SHP77 treated with DMSO at 0.1 percent for 48 hours (cell line): Measurements from ENCODE around the gene SLC15A4.
"Not testable (repeated sequence)": the region's sequence is repeated elsewhere in the genome, so short reads cannot be mapped to it uniquely, and the experiment has no call there.

ENCODE experiments used
- DNase-seq: peaks from one replicate; lab custom pipeline; 2025; lab: John Stamatoyannopoulos, UW

SLC15A4 gene

DNA sequence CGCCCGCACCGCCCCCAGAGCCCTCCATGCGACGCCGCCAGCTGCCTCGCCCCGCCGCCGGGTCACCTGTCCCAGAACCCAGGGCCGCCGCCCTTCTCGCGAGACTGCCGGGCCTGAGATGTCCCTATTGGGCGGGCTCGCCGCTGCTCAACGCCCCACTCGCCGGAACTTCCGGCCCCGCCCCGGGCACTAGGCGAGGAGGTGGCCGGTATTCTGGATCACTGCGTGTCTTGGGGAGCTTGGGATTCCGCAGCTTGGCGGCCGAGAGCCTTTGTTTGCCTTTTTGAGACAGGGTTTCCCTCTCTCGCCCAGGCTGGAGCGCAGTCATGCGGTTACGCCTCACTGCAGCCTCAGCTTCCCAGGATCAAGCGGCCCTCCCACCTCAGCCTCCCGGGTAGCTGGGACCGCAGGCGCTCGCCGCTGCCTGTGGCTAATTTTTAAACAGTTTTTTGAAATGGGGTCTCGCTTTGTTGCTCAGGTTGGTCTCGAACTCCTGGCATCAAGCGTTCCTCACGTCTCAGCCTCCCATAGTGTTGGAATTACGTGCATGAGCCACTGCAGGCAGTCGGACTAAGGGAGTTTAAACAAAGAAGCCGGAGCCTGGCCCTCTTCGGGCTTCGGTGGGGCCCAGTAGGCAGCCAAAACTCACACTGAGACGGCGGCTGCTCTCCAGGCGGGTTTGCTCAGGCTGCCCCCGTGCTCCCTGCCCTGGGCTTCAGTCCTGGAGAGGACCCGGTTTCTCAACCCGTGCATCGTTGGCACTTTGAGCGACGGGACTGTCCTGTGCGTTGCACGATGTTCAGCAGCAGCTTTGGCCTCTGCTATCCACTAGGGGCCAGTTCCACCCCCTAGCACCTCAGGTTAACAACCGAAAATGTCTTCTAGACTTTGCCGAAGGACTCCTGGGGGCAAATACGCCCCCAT lies at the start of gene SLC15A4:
TSS of gene SLC15A4 (minus strand) at position 43 of the 924 bp plus-strand sequence. CDS start at position 28, 15 bp downstream.
- DNase-seq: peak; percentile 93

GRCh38 chr12:128872303-128872702 lies 48.5 kb upstream of the SLC15A4 start:
- DNase-seq: no peak

DNA sequence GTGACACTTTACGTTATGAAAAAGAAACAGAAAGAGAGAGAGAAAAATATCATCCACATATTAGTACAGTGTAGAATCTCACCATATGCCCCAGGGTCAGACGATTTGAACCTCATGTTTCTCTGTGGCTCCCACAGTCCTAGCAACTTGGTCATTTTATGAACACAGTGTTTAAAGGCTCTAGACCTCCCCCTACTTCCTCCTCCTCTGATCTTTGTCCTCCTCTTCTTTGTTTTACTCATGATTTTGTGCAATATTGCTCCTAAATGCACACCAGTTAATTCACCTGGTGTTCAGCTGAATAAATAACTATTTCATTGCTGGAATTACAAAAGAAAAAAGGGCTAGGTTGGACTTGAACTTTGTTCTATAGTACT lies 47.7 kb upstream of the SLC15A4 start:
- DNase-seq: no peak

GRCh38 chr12:128867466-128867865 lies 43.7 kb upstream of the SLC15A4 start:
- DNase-seq: no peak

GRCh38 chr12:128864516-128865186 lies 40.9 kb upstream of the SLC15A4 start:
- no peak for DNase-seq

GRCh38 chr12:128863957-128864356 lies 40.2 kb upstream of the SLC15A4 start:
- DNase-seq: no peak

DNA sequence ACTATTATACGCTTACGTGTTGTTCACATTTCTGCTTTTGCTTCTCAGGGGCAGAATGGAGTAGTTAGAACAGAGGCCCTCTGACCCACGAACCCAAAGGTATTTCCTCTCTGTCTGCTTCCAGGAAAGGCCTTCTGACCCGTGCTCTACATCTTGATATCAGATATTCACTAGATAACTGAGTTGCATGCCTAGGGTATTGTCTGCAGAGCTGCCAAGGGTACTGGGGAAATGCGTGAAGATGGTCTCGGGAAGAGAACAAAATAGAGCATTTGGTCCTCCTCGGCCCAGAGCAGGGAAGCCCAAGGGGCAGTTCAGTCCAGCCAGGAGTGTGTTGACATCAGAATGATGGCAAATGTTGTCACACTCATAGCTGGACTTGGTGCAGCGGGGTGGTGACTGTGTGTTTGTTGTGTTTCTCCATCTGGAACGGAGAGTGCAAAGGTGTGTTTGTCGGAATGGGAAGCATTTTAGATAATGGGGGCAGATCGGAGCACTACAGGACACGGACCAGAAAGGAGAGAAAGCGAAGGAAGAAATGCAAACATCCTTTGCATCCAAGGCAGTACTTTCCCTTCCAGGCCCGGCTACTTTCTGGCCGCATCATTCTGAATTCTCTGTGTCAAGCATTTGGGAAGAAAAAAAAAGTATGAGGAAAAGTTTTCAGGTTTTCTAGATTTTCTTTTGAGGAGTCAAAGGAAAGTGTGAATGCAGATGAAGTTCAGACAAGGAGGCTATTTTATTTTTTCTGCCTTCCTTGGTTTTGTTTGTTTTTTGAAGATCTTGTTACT lies 37.7 kb upstream of the SLC15A4 start:
- DNase-seq: no peak

- no peak for DNase-seq
Measured at GRCh38 chr12:128859311-128859710, 35.6 kb upstream of the SLC15A4 start.

DNA sequence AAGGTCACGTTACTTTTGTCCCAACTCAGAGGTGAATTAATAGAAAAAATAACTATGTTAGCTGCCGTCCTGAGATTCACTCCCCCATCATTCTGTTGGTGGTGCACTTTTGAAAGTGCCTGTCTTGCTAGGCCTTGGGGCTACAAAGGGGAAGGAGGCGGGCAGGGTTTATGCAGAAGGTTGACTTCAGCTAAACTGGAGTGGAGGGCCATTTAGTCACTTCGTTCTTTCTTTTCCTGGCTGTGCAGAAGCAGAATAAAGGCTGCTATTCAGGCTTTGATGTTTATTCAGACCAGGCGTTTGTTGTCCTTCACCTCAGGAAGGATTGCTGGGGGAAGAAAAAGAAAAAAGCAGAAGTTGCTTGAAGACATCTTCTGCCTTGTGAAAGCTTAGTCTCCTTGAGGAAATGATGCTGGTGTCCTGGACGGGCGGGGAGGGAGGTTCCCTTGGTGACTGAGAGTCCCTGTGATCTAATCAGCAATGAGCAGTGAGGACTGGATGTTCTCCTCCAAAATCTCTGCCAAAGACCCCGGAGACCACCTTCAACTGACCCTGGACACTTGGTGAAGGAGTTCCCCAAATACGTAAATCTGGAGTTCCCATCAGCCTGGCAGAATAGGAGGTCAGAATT lies 33.5 kb upstream of the SLC15A4 start:
- no peak for DNase-seq

GRCh38 chr12:128856791-128857078 lies 33.0 kb upstream of the SLC15A4 start:
- DNase-seq: no peak

GRCh38 chr12:128856035-128856790 lies 32.5 kb upstream of the SLC15A4 start:
- DNase-seq: no peak

GRCh38 chr12:128853600-128854197 lies 29.9 kb upstream of the SLC15A4 start:
- DNase-seq: no peak

DNA sequence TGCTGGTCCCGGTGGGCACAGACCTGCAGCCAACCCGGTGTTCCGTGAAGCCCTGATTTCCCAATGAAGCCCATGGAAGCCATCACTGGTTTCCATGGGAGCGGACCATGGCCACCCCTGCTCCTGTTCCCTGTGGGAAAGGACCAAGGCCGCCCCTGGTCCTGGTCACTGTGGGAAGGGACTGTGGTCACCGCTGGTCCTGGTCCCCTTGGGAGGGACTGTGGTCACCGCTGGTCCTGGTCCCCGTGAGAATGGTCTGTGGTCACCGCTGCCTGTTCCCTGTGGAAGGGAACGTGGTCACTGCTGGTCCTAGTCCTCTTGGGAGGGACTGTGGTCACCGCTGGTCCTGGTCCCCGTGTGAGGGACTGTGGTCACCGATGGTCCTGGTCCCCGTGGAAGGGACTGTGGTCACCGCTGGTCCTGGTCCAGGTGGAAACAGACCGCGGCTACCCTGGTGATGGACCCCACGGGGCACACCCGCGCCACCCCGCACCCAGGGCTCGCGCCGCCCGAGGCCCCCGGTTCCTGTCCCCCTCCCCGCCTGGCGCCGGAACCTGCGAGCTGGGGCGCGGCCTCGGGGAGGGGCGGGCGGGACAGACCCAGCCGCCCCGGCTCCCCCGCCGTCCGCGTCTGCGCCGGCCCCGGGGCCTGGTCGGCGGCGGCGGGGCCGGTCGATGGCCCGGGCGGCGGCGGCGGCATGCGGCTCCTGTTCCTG lies 29.3 kb upstream of the SLC15A4 start, which contains the start of gene GLT1D1:
TSS of gene GLT1D1 (plus strand) at position 594 of the 715 bp plus-strand sequence. CDS start at position 698, 104 bp downstream.
- DNase-seq: no peak

GRCh38 chr12:128852026-128852698 lies 28.4 kb upstream of the SLC15A4 start:
- no peak for DNase-seq

DNA sequence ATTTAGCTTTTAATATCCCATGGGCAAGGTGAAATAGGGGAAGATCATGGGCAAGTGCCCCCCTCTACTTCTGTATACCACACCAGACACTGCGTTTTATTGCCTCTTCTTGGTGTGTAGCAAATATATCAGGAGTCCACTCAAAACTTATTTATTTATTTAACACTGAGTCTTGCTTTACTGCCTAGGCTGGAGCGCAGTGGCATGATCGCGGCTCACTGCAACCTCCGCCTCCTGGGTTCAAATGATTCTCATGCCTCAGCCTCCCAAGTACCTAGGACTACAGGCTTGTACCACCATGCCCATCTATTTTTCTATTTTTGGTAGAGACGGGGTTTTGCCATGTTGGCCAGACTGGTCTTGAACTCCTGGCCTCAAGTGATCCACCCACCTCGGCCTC lies 27.7 kb upstream of the SLC15A4 start:
- DNase-seq: not testable (repeated sequence)

- DNase-seq: no peak
Measured at GRCh38 chr12:128850400-128850799, 26.6 kb upstream of the SLC15A4 start.

- not testable (repeated sequence) for DNase-seq
Measured at GRCh38 chr12:128849806-128850205, 26.0 kb upstream of the SLC15A4 start.

DNA sequence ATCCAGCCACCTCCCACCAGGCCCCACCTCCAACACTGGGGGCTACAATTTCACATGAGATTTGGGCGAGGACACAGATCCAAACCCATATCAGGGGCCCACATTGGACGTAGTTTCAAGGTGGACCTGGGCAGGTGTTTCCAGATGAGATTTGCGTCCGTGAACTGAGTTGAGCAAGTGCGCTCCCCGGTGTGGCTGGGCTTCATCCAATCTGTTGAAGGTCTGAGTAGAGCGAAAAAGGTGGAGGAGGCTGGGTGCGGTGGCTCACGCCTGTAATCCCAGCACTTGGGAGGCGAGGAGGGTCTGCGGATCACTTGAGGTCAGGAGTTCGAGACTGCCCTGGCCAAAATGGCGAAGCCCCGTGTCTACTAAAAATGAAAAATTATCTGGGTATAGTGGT lies 24.6 kb upstream of the SLC15A4 start:
- no peak for DNase-seq

GRCh38 chr12:128846671-128847070 lies 22.9 kb upstream of the SLC15A4 start:
- DNase-seq: not testable (repeated sequence)
